K562 (cell line): ENCODE data around the gene NVL. TPM values are rescaled to one million over a fixed set of nuclear protein-coding genes. Genes with fewer than 3 reads are reported as not detected.
A peak's percentile ranks its signal among the peaks of the same experiment; 100 is the strongest.

ENCODE experiments used
- CHD2 ChIP-seq: IDR thresholded peaks from 2 replicates; pipeline ENCODE4 v1.6.1; 2011; ENCODE audit warnings: low read depth, low read length
- EZH2 ChIP-seq: IDR thresholded peaks from 2 replicates; pipeline ENCODE4 v1.6.1; 2012; ENCODE audit warnings: low read depth, mild to moderate bottlenecking, inconsistent platforms, low read length, borderline replicate concordance
- GTF2F1 ChIP-seq: IDR thresholded peaks from 2 replicates; pipeline ENCODE4 v1.6.1; 2011; ENCODE audit warnings: low read depth, low read length, improper control_type of control experiment
- HDAC8 ChIP-seq: fragments of 450-650 bp; IDR thresholded peaks from 2 replicates; pipeline ENCODE4 v1.6.1; 2016; ENCODE audit warnings: mild to moderate bottlenecking, missing genetic modification characterization, moderate library complexity, missing compliant biosample characterization
- ILF3 ChIP-seq: fragments of 450-650 bp; IDR thresholded peaks from 2 replicates; pipeline ENCODE4 v1.6.1; 2018; ENCODE audit warnings: antibody characterized with exemption, mild to moderate bottlenecking, moderate library complexity, borderline replicate concordance
- KAT2B ChIP-seq: IDR thresholded peaks from one replicate; pipeline ENCODE4 v1.6.1; 2012; ENCODE audit warnings: low read depth, mild to moderate bottlenecking, control low read depth, inconsistent platforms, low read length, moderate library complexity
- KLF13 ChIP-seq: fragments of 450-650 bp; IDR thresholded peaks from 2 replicates; pipeline ENCODE4 v1.6.1; 2016; ENCODE audit warnings: missing genetic modification characterization, low read depth, mild to moderate bottlenecking, missing compliant biosample characterization, moderate library complexity, borderline replicate concordance
- MEF2A ChIP-seq: IDR thresholded peaks from 2 replicates; pipeline ENCODE4 v1.6.1; 2011; ENCODE audit warnings: low read depth, mild to moderate bottlenecking, low read length, moderate library complexity; ENCODE audit not compliant: control insufficient read depth
- NFE2L1 ChIP-seq: fragments of 450-650 bp; IDR thresholded peaks from 2 replicates; pipeline ENCODE4 v1.6.1; 2016; ENCODE audit warnings: missing genetic modification characterization, low read depth, mild to moderate bottlenecking, missing compliant biosample characterization, moderate library complexity, borderline replicate concordance
- NRF1 ChIP-seq, 2 experiments: fragments of 450-650 bp; IDR thresholded peaks in 1 of 2; conservative IDR thresholded peaks in 1 of 2; 2 replicates each; pipeline ENCODE4 v1.6.1; 2014; ENCODE audit warnings: mild to moderate bottlenecking in 2 of 2
- RCOR1 ChIP-seq, 2 experiments: IDR thresholded peaks; 2 replicates each; pipeline ENCODE4 v1.6.1; 2012; ENCODE audit warnings: low read depth in 2 of 2, low read length in 2 of 2, borderline replicate concordance in 1 of 2, improper control_type of control experiment in 1 of 2
- SMARCC2 ChIP-seq: fragments of 450-650 bp; IDR thresholded peaks from 2 replicates; pipeline ENCODE4 v1.6.1; 2017; ENCODE audit warnings: antibody characterized with exemption, moderate library complexity, mild to moderate bottlenecking, low read depth
- SMC3 ChIP-seq: conservative IDR thresholded peaks from 2 replicates; pipeline ENCODE4 v1.6.1; 2011; ENCODE audit warnings: low read depth, low read length, improper control_type of control experiment; ENCODE audit not compliant: insufficient read depth
- ZNF175 ChIP-seq: fragments of 200-800 bp; sonication (Bioruptor generic); IDR thresholded peaks from 2 replicates; pipeline ENCODE4 v1.6.1; 2016; ENCODE audit warnings: low read depth, mild to moderate bottlenecking, missing genetic modification characterization, missing compliant biosample characterization
- ZNF76 ChIP-seq: fragments of 250-450 bp; sonication (Bioruptor Pico); IDR thresholded peaks from 2 replicates; pipeline ENCODE4 v1.4.0; 2020; ENCODE audit warnings: mild to moderate bottlenecking, moderate library complexity, borderline replicate concordance
- polyA plus RNA-seq, 8 experiments: library from polyadenylated mRNA; depleted of rRNA in 4 of 8; stranded (reverse) in 5 of 8; unstranded in 3 of 8; fragments of >200 nt; fragmentation: Nextera tagmentation in 2 of 8; fragmentation: Illumina TruSeq in 1 of 8; extraction: Ambion mirVana in 2 of 8; extraction: Trizol in 1 of 8; gene quantifications; 2 replicates each; pipeline versions ENCODE4 v1.2.1 to v1.2.3, GENCODE V29; 2011 to 2014; ENCODE audit warnings: inconsistent platforms in 1 of 8, missing spikeins in 1 of 8
- total RNA-seq, 7 experiments: library from RNA; depleted of rRNA in 6 of 7; stranded (reverse); fragments of >200 nt in 6 of 7; fragmentation: Illumina TruSeq in 2 of 7; extraction: Trizol in 2 of 7; gene quantifications; 2 replicates each; pipeline versions ENCODE4 v1.2.1 to v1.2.3, GENCODE V29; 2011 to 2021; ENCODE audit warnings: low replicate concordance in 1 of 7
- TF ChIP-seq, protein P1 (sequence below): fragments of 450-650 bp; IDR thresholded peaks from 2 replicates; pipeline ENCODE4 v1.6.1; 2016; ENCODE audit warnings: low read depth
- TF ChIP-seq, protein P2 (sequence below): IDR thresholded peaks from 2 replicates; pipeline ENCODE4 v1.6.1; 2011; ENCODE audit not compliant: insufficient read length; ENCODE audit errors: extremely low read depth

The NVL gene
- total and polyA plus RNA-seq, 9 of the 15 experiments (the other 6 are each of a cell fraction or from before 2014, with no cell fraction given) = 32.5 to 86.6 (median 62.9) TPM

DNA sequence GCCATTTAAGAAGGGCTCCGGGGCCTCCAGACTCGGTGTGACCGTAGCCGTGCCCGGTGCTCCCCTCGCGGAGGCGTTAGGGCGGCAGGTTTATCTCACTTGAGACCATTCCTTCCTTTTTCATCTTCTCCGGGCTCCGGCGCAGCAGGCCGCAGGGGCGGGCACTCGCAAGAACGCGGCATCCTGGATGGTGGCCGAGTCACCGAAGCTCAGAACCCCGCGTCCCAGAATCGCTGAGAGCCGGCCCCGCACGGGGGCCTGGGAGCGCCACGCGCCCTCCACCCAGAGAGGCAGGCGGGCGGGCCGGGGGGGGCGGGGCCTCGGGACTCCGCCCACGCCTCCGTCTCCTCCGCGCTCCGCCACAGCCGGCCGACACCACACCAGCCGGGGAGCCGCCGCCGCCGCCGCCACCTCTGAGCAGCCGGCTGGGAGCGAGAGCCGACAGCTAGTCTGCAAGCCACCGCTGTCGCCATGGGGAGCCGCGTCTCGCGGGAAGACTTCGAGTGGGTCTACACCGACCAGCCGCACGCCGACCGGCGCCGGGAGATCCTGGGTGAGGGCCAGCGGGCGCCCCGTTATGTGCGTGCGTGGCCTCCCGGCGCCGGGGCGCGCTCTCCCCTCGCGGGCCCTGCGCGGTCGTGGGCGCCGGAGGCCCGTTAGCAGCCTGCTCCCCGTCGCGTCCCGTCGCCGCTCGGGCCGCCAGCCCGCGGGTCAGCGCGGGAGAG lies 146.9 kb downstream of the NVL start, which contains the start of gene DEGS1 (continued):
- TF ChIP-seq, protein P1, sequence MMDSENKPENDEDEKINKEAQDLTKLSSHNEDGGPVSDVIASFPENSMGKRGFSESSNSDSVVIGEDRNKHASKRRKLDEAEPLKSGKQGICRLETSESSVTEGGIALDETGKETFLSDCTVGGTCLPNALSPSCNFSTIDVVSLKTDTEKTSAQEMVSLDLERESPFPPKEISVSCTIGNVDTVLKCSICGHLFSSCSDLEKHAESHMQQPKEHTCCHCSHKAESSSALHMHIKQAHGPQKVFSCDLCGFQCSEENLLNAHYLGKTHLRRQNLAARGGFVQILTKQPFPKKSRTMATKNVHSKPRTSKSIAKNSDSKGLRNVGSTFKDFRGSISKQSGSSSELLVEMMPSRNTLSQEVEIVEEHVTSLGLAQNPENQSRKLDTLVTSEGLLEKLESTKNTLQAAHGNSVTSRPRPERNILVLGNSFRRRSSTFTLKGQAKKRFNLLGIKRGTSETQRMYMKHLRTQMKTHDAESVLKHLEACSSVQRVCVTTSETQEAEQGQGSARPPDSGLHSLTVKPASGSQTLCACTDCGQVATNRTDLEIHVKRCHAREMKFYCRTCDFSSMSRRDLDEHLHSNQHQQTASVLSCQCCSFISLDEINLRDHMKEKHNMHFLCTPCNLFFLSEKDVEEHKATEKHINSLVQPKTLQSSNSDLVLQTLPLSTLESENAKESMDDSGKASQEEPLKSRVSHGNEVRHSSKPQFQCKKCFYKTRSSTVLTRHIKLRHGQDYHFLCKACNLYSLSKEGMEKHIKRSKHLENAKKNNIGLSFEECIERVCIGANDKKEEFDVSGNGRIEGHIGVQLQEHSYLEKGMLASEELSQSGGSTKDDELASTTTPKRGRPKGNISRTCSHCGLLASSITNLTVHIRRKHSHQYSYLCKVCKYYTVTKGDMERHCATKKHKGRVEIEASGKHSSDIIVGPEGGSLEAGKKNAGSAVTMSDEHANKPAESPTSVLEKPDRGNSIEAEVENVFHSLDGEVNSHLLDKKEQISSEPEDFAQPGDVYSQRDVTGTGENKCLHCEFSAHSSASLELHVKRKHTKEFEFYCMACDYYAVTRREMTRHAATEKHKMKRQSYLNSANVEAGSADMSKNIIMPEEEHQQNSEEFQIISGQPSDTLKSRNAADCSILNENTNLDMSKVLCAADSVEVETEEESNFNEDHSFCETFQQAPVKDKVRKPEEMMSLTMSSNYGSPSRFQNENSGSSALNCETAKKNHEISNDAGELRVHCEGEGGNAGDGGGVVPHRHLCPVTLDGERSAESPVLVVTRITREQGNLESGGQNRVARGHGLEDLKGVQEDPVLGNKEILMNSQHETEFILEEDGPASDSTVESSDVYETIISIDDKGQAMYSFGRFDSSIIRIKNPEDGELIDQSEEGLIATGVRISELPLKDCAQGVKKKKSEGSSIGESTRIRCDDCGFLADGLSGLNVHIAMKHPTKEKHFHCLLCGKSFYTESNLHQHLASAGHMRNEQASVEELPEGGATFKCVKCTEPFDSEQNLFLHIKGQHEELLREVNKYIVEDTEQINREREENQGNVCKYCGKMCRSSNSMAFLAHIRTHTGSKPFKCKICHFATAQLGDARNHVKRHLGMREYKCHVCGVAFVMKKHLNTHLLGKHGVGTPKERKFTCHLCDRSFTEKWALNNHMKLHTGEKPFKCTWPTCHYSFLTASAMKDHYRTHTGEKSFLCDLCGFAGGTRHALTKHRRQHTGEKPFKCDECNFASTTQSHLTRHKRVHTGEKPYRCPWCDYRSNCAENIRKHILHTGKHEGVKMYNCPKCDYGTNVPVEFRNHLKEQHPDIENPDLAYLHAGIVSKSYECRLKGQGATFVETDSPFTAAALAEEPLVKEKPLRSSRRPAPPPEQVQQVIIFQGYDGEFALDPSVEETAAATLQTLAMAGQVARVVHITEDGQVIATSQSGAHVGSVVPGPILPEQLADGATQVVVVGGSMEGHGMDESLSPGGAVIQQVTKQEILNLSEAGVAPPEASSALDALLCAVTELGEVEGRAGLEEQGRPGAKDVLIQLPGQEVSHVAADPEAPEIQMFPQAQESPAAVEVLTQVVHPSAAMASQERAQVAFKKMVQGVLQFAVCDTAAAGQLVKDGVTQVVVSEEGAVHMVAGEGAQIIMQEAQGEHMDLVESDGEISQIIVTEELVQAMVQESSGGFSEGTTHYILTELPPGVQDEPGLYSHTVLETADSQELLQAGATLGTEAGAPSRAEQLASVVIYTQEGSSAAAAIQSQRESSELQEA = peak; percentile 77; the same call in 1 of the 2 replicates
- TF ChIP-seq NFE2L1 = no peak
- TF ChIP-seq SMARCC2 = no peak; the same call in 1 of the 2 replicates
- TF ChIP-seq SMC3 = no peak
- TF ChIP-seq EZH2 = no peak
- no peak for TF ChIP-seq HDAC8 (tag)
- no peak; a peak in 2 of 4 replicates for TF ChIP-seq NRF1 (conservative IDR thresholded peaks at IDR 0.05 in 1 of 2, IDR thresholded peaks at IDR 0.05 in 1 of 2)
- TF ChIP-seq ZNF175 (CRISPR knock-in tag) = no peak
- TF ChIP-seq MEF2A = no peak
- TF ChIP-seq RCOR1 (IDR thresholded peaks at IDR 0.05; ENCODE audit: borderline replicate concordance in 1 of 2, low read depth in 2 of 2, low read length in 2 of 2) = peak in 1 of 2 experiments; percentile 38; a peak in 1 of 4 replicates
- TF ChIP-seq, protein P2, sequence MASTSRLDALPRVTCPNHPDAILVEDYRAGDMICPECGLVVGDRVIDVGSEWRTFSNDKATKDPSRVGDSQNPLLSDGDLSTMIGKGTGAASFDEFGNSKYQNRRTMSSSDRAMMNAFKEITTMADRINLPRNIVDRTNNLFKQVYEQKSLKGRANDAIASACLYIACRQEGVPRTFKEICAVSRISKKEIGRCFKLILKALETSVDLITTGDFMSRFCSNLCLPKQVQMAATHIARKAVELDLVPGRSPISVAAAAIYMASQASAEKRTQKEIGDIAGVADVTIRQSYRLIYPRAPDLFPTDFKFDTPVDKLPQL = no peak
- 0 out of 2 replicates have a peak, but pooled peaks have one; percentile 12 for TF ChIP-seq ZNF76 (CRISPR knock-in tag)
- TF ChIP-seq KLF13 (tag) = peak; percentile 6; the same call in 1 of the 2 replicates
- no peak for TF ChIP-seq KAT2B
- TF ChIP-seq GTF2F1 = no peak
- TF ChIP-seq ILF3 = 0 out of 2 replicates have a peak, but pooled peaks have one; percentile 70
- TF ChIP-seq CHD2 = peak; percentile 76
